NCI-H146 treated with DMSO at 0.1 percent for 48 hours (cell line): ENCODE results near the gene EIPR1.
"Not testable (repeated sequence)": the region's sequence is repeated elsewhere in the genome, so short reads cannot be mapped to it uniquely, and the experiment has no call there.

Experiments used
- DNase-seq: peaks from one replicate; lab custom pipeline; 2025; ENCODE audit not compliant: unreplicated experiment; lab: John Stamatoyannopoulos, UW

The EIPR1 gene

GRCh38 chr2:3182848-3183247 lies 194.8 kb downstream of the EIPR1 start:
- DNase-seq: no peak

- DNase-seq: no peak
These were observed 196.1 kb downstream of the EIPR1 start for GRCh38 chr2:3181416-3182010.

GRCh38 chr2:3180909-3181221 lies 196.8 kb downstream of the EIPR1 start:
- DNase-seq: not testable (repeated sequence)

GRCh38 chr2:3180082-3180908 lies 197.3 kb downstream of the EIPR1 start:
- DNase-seq: no peak

- no peak for DNase-seq
These were observed 198.0 kb downstream of the EIPR1 start for GRCh38 chr2:3179626-3180025.

- no peak for DNase-seq
These were observed 198.4 kb downstream of the EIPR1 start for GRCh38 chr2:3179208-3179607.

GRCh38 chr2:3178578-3179031 lies 199.0 kb downstream of the EIPR1 start:
- no peak for DNase-seq

- DNase-seq: no peak
These were observed 199.6 kb downstream of the EIPR1 start for GRCh38 chr2:3177891-3178577.

- no peak for DNase-seq
These were observed 200.8 kb downstream of the EIPR1 start for GRCh38 chr2:3176869-3177255.

- DNase-seq: no peak
These were observed 201.3 kb downstream of the EIPR1 start for GRCh38 chr2:3176071-3176868.

- no peak for DNase-seq
These were observed 202.1 kb downstream of the EIPR1 start for GRCh38 chr2:3175568-3175955.

- DNase-seq: no peak
These were observed 202.7 kb downstream of the EIPR1 start for GRCh38 chr2:3174626-3175567.

GRCh38 chr2:3173031-3173430 lies 204.6 kb downstream of the EIPR1 start:
- DNase-seq: no peak

- DNase-seq: no peak
These were observed 205.2 kb downstream of the EIPR1 start for GRCh38 chr2:3172265-3172935.

GRCh38 chr2:3171564-3172264 lies 205.9 kb downstream of the EIPR1 start:
- no peak for DNase-seq

GRCh38 chr2:3170792-3171455 lies 206.7 kb downstream of the EIPR1 start:
- DNase-seq: no peak

- no peak for DNase-seq
These were observed 208.3 kb downstream of the EIPR1 start for GRCh38 chr2:3169106-3169870.
